HG03097 (cell line): ENCODE results near the gene SF3A1.
"Not testable (repeated sequence)": the region's sequence is repeated elsewhere in the genome, so short reads cannot be mapped to it uniquely, and the experiment has no call there.

ENCODE experiments used
- ATAC-seq: cut with Tn5 transposase; IDR thresholded peaks from one replicate; pipeline ENCODE4 v1.9.1; 2021; ENCODE audit not compliant: unreplicated experiment, low FRiP score

Gene SF3A1

GRCh38 chr22:30356449-30357235 is at the start of gene SF3A1, which contains the start of gene CCDC157:
Gene SF3A1 (minus strand): TSS chr22:30356894. CDS start chr22:30356792, 102 bp downstream.
Gene CCDC157 (plus strand): TSS chr22:30357007. CDS start chr22:30366001, 8,994 bp downstream.
- peak; percentile 96 for ATAC-seq

GRCh38 chr22:30406400-30406799 is 49.7 kb upstream of the SF3A1 start:
- no peak for ATAC-seq

- no peak for ATAC-seq
Measured at GRCh38 chr22:30405731-30406130, 49.0 kb upstream of the SF3A1 start.

- no peak for ATAC-seq
Measured at GRCh38 chr22:30404307-30404706, 47.6 kb upstream of the SF3A1 start.

- not testable (repeated sequence) for ATAC-seq
Measured at GRCh38 chr22:30402766-30403104, 46.0 kb upstream of the SF3A1 start.

GRCh38 chr22:30402028-30402765 is 45.5 kb upstream of the SF3A1 start:
- ATAC-seq, result no peak

- ATAC-seq, result not testable (repeated sequence)
Measured at GRCh38 chr22:30401024-30401423, 44.3 kb upstream of the SF3A1 start.

GRCh38 chr22:30400159-30400558 is 43.5 kb upstream of the SF3A1 start:
- ATAC-seq, result no peak

- ATAC-seq, result no peak
Measured at GRCh38 chr22:30399718-30400117, 43.0 kb upstream of the SF3A1 start.

- no peak for ATAC-seq
Measured at GRCh38 chr22:30398685-30399680, 42.3 kb upstream of the SF3A1 start.

- ATAC-seq, result no peak
Measured at GRCh38 chr22:30397656-30398635, 41.3 kb upstream of the SF3A1 start.

- no peak for ATAC-seq
Measured at GRCh38 chr22:30396871-30397655, 40.4 kb upstream of the SF3A1 start, which contains the start of gene SEC14L2. Gene SEC14L2 (plus strand): TSS chr22:30397018. CDS start chr22:30397117, 99 bp downstream.

- no peak for ATAC-seq
Measured at GRCh38 chr22:30393885-30394284, 37.2 kb upstream of the SF3A1 start.

GRCh38 chr22:30393322-30393680 is 36.6 kb upstream of the SF3A1 start:
- ATAC-seq, result no peak

GRCh38 chr22:30392661-30393321 is 36.1 kb upstream of the SF3A1 start:
- ATAC-seq, result no peak

GRCh38 chr22:30390974-30391691 is 34.4 kb upstream of the SF3A1 start:
- ATAC-seq, result no peak
